8988T (cell line): ENCODE results near the gene IRF1.
A peak's percentile ranks its signal among the peaks of the same experiment; 100 is the strongest.
"Not testable (repeated sequence)": the region's sequence is repeated elsewhere in the genome, so short reads cannot be mapped to it uniquely, and the experiment has no call there.

Source experiments
- DNase-seq: peaks from one replicate; pipeline ENCODE4 v3.0.0; 2011

Gene IRF1

DNA sequence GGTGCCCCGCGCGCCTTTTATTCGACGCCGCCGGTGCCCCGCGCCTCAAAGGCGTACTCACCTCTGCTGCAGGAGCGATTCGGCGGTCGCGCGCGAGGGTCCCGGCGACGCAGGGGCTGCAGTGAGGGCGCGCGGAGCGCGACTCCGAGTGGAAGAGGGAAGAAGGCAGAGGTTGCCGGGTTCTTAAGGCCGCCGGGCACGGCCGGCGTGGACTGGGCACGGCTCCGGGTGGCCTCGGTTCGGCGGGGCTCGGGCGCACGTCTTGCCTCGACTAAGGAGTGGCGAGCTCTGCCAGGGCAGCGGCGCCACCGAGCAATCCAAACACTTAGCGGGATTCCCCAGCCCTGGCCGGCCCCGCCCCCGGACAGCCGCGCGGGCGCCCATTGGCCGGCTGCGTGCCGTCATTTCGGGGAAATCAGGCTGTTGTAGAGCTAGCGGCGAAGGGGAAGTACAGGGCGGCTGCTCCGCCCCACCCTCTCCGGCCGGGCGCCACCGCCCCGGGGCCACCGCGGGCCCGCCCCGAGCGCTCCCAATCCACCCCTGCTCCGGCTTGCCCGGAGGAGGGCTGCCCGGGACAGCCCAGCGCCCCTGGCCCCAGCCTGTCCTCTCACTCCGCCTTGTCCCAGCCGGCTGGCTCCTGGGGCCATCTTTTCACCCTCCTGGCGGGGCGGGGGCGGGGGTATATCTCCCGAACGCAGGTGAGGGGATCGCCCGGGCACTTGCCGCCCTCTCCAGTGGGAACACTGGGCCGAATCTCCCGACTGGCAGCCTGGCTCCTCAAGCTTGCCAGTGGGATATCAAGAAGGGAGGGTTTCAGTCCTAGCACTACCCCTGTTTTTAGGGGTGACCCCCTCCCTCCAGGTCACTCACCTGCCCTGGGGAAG, at the start of gene IRF1:
Gene IRF1 (minus strand): TSS at position 290 of the 884 bp plus-strand sequence. CDS start 1,295 bp downstream, outside the sequence.
- DNase-seq, result peak; percentile 98

- no peak for DNase-seq
Observed at GRCh38 chr5:132540149-132540548, 49.6 kb upstream of the IRF1 start.

DNA sequence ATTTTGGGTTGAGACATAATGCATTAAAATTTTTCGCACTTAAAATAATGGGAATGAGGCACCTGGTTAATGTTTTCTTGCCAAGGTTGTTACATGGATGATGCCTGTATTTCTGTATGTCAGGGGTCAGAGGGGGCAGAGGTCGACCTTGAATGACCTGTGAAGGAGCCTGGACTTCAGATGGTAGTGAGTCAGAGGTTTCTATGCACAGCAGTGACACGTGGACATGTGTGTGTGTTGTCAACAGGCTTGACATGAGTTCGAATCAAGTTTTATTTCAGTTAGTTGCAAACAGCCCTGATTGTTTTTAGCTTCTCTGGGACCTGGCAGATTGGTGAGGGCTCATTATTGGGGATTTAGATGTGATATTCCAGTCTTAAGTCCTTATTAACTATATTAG, 49.1 kb upstream of the IRF1 start:
- DNase-seq, result no peak

- DNase-seq, result no peak
Observed at GRCh38 chr5:132530946-132531345, 40.4 kb upstream of the IRF1 start.

- no peak for DNase-seq
Observed at GRCh38 chr5:132528866-132529634, 38.5 kb upstream of the IRF1 start.

GRCh38 chr5:132528021-132528420, 37.4 kb upstream of the IRF1 start:
- no peak for DNase-seq

- DNase-seq, result no peak
Observed at GRCh38 chr5:132526974-132527564, 36.5 kb upstream of the IRF1 start.

- no peak for DNase-seq
Observed at GRCh38 chr5:132526290-132526973, 35.9 kb upstream of the IRF1 start.

DNA sequence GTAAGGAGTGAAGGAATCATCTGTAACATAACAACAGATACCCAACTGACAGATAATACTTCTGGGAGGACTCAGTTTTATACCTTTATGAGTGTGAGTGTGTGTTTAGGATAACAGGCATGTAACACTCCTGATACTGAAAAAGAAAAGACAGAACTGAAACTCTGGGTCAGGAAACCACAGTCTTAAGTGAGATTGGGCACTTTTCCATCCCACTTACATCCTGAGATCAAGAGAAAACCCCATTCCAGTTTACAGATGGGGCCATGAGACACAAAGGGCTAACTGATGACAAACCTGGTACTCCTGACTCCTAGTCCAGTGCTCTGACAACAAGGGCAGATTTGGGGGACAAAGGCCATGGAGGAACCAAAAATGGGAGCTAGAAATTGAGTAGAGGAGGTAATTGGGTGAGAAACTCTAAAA, 34.7 kb upstream of the IRF1 start:
- no peak for DNase-seq

GRCh38 chr5:132524877-132525276, 34.3 kb upstream of the IRF1 start:
- not testable (repeated sequence) for DNase-seq

- DNase-seq, result not testable (repeated sequence)
Observed at GRCh38 chr5:132522067-132522466, 31.5 kb upstream of the IRF1 start.

- DNase-seq, result not testable (repeated sequence)
Observed at GRCh38 chr5:132513618-132514336, 23.2 kb upstream of the IRF1 start.

DNA sequence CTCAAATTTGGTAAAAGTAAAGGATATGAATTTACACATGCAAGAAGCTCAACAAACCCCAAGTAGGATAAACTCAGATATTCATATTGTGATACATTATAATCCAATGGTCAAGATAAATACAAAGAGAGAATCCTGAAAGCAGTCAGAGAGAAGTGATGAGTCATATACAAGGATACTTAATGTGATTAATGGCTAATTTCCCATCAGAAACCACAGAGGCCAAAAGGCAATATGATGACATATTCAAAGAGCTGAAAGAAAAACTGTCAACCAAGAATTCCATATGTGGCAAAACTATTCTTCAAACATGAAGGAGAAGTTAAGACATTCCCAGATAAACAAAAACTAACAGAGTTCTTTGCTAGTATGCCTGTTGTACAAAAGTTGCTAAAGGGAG, 19.5 kb upstream of the IRF1 start:
- DNase-seq, result no peak

GRCh38 chr5:132506094-132506692, 15.6 kb upstream of the IRF1 start:
- no peak for DNase-seq

- no peak for DNase-seq
Observed at GRCh38 chr5:132505641-132506040, 15.1 kb upstream of the IRF1 start.

GRCh38 chr5:132504746-132505145, 14.2 kb upstream of the IRF1 start:
- no peak for DNase-seq

- DNase-seq, result no peak
Observed at GRCh38 chr5:132503244-132503643, 12.7 kb upstream of the IRF1 start.

DNA sequence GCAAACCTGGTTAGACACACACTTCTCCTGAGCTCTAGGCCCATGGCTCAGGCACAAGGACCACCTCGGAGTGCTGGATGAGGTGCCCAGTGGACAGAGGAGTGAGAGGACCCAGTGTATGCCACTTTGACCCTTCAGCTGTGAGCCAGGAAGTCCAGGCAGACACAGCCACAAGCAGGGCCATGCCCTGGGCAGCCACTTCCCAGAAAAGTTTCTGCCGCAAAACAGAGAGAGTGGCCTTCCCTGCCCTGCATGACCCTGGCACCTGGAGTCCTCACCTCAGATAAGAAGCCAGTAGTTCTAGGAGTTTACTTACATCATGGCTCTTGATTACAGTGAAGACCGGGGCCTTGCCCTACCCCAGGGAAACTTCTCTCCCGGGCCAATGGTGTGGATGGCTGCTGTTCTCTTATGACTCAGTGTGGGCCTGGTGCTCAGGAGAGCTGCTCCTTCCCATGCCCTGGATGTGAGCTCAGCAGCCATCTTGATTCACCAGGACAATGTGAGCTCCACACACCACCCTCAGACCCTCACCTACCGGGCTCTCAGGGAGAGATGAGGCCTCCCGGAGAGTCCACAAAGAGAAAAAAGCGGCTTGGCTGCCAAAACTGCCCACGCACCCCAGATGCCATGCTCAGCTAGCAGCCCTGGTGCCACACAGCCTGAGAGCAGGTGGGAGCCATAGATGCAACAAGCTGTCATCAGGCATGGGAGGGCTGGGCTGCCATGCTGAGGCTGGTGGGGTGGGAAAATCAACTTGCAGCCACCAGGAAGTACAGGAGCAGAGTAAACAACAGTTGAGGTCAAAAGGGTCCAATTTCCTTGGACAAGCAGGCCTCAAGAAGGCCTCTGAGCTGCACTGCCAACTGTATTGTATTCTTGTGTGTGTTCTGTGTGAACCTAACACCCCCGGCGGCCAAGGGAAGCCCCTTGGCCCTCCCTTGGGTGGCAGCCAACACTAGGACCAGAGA, 11.7 kb upstream of the IRF1 start:
- no peak for DNase-seq

DNA sequence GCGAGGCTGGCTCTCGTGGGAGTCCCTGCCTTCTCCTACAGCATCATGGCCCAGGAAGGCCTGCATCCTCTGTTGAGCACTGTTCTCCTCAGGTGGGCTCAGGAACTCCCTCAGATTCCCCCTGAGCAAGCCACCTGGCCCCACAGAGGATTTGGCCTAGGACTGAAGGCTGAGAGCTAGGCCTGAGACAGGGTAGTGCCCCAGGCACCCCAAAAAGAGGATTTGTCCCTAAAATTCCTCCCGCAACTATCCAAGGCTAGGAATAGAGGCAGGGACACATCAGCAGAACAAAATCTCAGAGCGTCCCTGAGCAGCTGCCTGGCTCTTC, 11.0 kb upstream of the IRF1 start:
- DNase-seq, result no peak

GRCh38 chr5:132500931-132501628, 10.5 kb upstream of the IRF1 start:
- DNase-seq, result no peak
